Brain microvascular endothelial cell (primary cell): Measurements from ENCODE around the gene TANGO6.

Experiments
- DNase-seq: peaks from one replicate; pipeline ENCODE4 v3.0.0-alpha.2; 2020
- H3K27ac ChIP-seq: fragments of 250-450 bp; sonication (Bioruptor Pico); 2 replicates; pipeline ENCODE4 v1.5.1; 2020; ENCODE audit warnings: mild to moderate bottlenecking, moderate library complexity
- H3K27me3 ChIP-seq: fragments of 250-450 bp; sonication (Bioruptor Pico); replicated peaks from 2 replicates; pipeline ENCODE4 v1.5.1; 2020; ENCODE audit warnings: mild to moderate bottlenecking
- H3K36me3 ChIP-seq: fragments of 250-450 bp; sonication (Bioruptor Pico); replicated peaks from 2 replicates; pipeline ENCODE4 v1.5.1; 2020; ENCODE audit warnings: mild to moderate bottlenecking
- H3K4me3 ChIP-seq: 2 replicates; pipeline ENCODE4 v1.5.1; 2011; ENCODE audit warnings: low read depth, mild to moderate bottlenecking, control low read depth, low read length, moderate library complexity
- in situ Hi-C: cut with HindIII; loops from 2 replicates; pipeline ENCODE4 v1.10.0; 2017; ENCODE audit warnings: low sequenced_read_pairs, low pct_ligation_motif_present
- TF ChIP-seq, protein P1 (sequence below): IDR thresholded peaks from 2 replicates; pipeline ENCODE4 v1.5.1; 2011; ENCODE audit warnings: low read depth, mild to moderate bottlenecking, moderate library complexity, low read length, control low read depth, inconsistent platforms; ENCODE audit errors: missing control alignments

TANGO6 gene

DNA sequence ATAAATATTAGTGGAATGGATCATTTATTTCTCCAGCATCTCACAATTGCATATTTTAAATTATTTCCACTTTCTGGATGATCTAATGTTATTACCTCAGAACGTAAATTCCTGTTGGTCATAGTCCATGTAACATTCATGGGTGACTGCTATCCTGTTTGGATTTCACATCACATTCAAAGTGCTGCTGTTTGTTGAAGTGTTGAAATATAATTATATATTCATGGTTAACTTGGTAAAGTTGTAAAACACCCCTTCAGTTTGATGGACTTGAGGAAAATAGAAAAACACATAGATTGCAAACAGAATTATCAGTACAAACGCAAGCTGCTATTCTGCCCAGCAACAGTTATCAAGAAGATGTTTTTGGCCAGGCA lies 59.6 kb downstream of the TANGO6 start:
- Histone ChIP-seq H3K36me3 (peaks cover 2% of the 10 kb centered on the region), H3K27ac (no peak overlapping the region), H3K4me3 (no peak overlapping the region), H3K27me3 (no peaks in the 10 kb centered on the region)
- TF ChIP-seq, protein P1, sequence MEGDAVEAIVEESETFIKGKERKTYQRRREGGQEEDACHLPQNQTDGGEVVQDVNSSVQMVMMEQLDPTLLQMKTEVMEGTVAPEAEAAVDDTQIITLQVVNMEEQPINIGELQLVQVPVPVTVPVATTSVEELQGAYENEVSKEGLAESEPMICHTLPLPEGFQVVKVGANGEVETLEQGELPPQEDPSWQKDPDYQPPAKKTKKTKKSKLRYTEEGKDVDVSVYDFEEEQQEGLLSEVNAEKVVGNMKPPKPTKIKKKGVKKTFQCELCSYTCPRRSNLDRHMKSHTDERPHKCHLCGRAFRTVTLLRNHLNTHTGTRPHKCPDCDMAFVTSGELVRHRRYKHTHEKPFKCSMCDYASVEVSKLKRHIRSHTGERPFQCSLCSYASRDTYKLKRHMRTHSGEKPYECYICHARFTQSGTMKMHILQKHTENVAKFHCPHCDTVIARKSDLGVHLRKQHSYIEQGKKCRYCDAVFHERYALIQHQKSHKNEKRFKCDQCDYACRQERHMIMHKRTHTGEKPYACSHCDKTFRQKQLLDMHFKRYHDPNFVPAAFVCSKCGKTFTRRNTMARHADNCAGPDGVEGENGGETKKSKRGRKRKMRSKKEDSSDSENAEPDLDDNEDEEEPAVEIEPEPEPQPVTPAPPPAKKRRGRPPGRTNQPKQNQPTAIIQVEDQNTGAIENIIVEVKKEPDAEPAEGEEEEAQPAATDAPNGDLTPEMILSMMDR, result no peak
- in situ Hi-C loops, result loop anchor here (25.0 kb wide), 1 partner anchor 209 kb away; the partner anchor contains the start of gene HAS3
- DNase-seq, result no peak

DNA sequence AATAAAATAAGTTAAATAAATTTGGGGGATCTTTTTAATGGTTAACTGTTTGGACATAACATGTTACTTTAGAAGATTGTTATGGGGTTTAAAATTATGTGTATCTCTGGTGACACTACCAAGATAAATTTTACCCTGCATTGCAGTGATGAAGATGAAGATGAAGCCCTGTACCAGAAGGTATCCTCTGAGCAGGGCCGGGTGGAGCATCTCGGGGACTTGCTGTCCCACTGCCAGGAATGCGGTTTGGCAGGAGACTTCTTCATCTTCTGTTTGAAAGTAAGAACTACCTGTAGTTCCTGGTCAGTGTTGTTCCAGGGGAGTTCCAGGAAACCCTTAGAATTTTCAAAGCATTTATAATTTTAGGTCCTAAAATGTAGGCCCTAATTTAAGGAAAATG lies 64.0 kb downstream of the TANGO6 start:
- Histone ChIP-seq H3K4me3 (no peak overlapping the region), H3K36me3 (peaks cover 7% of the 10 kb centered on the region), H3K27ac (no peak overlapping the region), H3K27me3 (no peaks in the 10 kb centered on the region)
- DNase-seq, result no peak
- TF ChIP-seq, protein P1, result no peak
- in situ Hi-C loops, result loop anchor here (25.0 kb wide), 1 partner anchor 205 kb away; the partner anchor contains the start of gene HAS3

DNA sequence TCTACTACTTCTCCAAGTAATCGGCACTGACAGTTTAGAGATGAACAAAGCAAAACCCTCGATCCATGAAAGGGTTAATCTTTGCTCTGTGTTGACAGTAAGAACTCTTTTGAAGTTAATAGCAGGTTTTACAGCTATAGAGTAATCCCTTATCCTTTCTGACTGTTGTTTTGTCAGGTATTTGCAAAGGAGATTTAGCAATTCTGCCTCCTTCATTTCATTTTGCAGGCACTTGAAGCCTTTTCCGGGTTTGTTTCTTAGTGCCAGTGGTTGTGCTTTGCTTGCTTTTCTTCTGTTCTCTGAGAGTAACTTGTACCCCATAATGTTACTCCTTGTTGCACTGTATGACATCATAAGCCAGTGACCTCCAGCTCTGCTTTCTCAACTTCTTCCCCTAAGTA lies 64.5 kb downstream of the TANGO6 start:
- no peak overlapping the region for H3K27ac ChIP-seq
- DNase-seq, result no peak
- TF ChIP-seq, protein P1, result no peak
- H3K36me3 ChIP-seq, result peaks cover 7% of the 10 kb centered on the region
- in situ Hi-C loops, result loop anchor here (25.0 kb wide), 1 partner anchor 205 kb away; the partner anchor contains the start of gene HAS3
- H3K27me3 ChIP-seq, result no peaks in the 10 kb centered on the region
- H3K4me3 ChIP-seq, result no peak overlapping the region

DNA sequence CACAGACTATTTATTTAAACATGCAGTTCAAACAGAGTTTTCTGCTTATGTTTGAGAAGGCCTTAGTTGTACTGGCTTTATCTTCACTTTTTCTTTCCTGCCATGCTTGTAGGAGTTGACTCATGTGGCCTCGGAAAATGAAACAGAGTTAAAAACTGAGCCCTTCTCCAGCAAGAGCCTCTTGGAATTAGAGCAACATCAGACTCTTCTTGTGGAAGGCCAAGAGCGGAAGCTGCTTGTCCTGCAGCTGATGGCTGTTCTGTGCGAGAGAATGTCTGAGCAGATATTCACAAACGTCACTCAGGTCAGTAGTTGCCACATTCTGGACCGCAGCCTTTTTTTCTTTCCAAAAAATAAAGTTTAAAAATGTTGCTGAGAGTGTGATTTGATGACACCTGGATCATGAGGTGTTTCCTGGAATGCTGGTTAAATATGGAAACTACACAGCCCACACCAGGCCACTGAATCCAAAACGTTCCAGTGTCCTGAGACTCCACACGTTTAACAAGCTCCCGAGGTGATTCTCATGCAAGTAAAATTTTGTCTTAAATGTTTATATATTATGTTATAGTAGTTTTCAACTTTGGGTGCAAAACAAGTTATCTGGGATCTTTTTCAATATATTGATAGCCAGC lies 65.9 kb downstream of the TANGO6 start:
- TF ChIP-seq, protein P1, result no peak
- in situ Hi-C loops, result loop anchor here (25.0 kb wide), 1 partner anchor 203 kb away; the partner anchor contains the start of gene HAS3
- no peak for DNase-seq
- Histone ChIP-seq H3K4me3 (no peak overlapping the region), H3K27ac (no peak overlapping the region), H3K27me3 (no peaks in the 10 kb centered on the region), H3K36me3 (peaks cover 7% of the 10 kb centered on the region)

DNA sequence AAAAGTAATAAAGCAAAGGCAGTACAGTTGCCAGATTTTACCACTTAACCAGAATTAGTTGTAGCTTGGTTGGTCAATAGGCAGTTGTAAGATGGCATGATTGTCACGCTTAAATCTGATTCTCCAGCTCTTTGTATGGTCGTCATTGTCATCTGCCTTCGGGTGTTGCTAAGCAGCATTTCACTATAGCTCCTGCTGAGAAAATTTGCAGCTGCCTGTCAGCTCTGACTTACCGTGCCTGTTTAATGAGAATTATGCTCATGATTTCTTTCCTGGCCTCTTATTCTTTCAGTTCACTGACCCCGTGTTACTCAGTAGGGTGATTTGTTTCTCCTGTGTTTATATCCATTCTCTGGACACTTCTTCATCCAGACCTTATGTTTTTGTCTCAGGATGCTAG lies 66.7 kb downstream of the TANGO6 start:
- TF ChIP-seq, protein P1, result no peak

More for the DNA sequence above, 66.7 kb downstream of the TANGO6 start:
- peaks cover 7% of the 10 kb centered on the region for H3K36me3 ChIP-seq
- no peak for DNase-seq
- in situ Hi-C loops, result loop anchor here (25.0 kb wide), 1 partner anchor 202 kb away; the partner anchor contains the start of gene HAS3
- no peak overlapping the region for H3K27ac ChIP-seq
- no peak overlapping the region for H3K4me3 ChIP-seq
- H3K27me3 ChIP-seq, result no peaks in the 10 kb centered on the region
